Endothelial cell of umbilical vein (primary cell): ENCODE measurements around the gene JUNB.
A peak's percentile ranks its signal among the peaks of the same experiment; 100 is the strongest.

Experiments
- EZH2 ChIP-seq: IDR thresholded peaks from 2 replicates; pipeline ENCODE4 v1.6.1; 2012; ENCODE audit warnings: borderline replicate concordance, low read depth, mild to moderate bottlenecking, moderate library complexity, low read length, inconsistent platforms; ENCODE audit not compliant: severe bottlenecking
- FOS ChIP-seq: IDR thresholded peaks from 2 replicates; pipeline ENCODE4 v1.6.1; 2011; ENCODE audit warnings: mild to moderate bottlenecking, low read length, moderate library complexity, borderline replicate concordance; ENCODE audit not compliant: insufficient read depth
- JUN ChIP-seq: IDR thresholded peaks from 2 replicates; pipeline ENCODE4 v1.6.1; 2011; ENCODE audit warnings: borderline replicate concordance, low read depth; ENCODE audit not compliant: insufficient read length, insufficient read depth
- MYC ChIP-seq: IDR thresholded peaks from one replicate; pipeline ENCODE4 v1.6.1; 2011; ENCODE audit warnings: mild to moderate bottlenecking, low read depth, low read length
- POLR2A ChIP-seq: IDR thresholded peaks from 2 replicates; pipeline ENCODE4 v1.6.1; 2012; ENCODE audit warnings: low read depth, mild to moderate bottlenecking, control low read depth, low read length
- POLR2AphosphoS5 ChIP-seq: IDR thresholded peaks from 2 replicates; pipeline ENCODE4 v1.6.1; 2012; ENCODE audit warnings: low read depth, mild to moderate bottlenecking, control low read depth, low read length, moderate library complexity; ENCODE audit not compliant: insufficient read depth
- TF ChIP-seq, protein P1 (sequence below), 2 donors: IDR thresholded peaks; 1 replicate in 1 of 2; 2 replicates in 1 of 2; pipeline ENCODE4 v1.5.1; 2011; ENCODE audit warnings: low read length in 2 of 2, mild to moderate bottlenecking in 2 of 2, moderate library complexity in 2 of 2, control low read depth in 1 of 2, inconsistent platforms in 1 of 2, low read depth in 1 of 2; ENCODE audit not compliant: insufficient read depth in 1 of 2; ENCODE audit errors: extremely low read depth in 1 of 2
- TF ChIP-seq, protein P2 (sequence below): IDR thresholded peaks from 2 replicates; pipeline ENCODE4 v1.6.1; 2011; ENCODE audit not compliant: insufficient read depth, insufficient read length

DNA sequence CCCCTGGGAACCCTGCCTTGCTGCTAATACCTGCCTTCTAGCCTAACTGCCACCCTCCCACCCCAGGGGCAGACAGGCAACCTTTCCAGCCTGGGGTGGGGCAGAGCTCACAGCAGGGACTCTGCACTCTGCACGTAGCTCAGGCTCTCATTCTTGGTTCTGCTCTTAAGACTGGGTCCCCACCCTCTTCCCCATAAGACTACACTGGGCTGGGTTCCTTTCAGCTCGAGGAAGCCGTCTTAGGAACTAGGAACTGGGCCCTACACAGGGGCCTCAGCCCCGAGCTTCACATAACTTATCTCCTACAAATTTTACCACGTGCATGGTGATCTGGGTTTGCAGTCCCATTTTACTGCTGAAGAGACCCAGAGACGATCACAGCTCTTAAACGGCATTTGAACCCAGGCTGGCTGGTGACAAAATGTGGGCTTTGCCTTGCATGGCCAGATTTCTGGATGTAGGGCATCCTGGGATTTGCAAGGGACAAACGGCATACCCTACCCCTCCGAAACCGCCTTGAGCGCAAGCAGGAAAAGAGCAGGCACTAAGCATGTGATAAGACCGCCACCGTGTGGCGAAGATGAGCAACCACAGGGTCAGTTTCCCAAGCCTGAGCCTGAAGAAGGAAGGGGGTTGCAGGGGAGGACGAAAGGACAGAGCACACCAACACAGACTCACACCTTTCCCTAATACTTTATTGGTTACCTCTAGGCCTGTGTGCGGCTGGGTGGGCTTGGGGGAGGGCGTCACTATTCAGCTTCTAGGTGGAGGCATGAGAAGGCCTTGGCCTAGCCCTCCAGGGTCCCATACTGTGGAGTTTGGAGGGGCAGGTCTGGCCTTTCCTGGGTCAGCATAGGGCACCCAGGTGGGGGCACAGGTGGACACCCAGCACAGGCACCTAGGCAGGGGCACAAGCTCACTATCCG is 5.1 kb downstream of the JUNB start:
- TF ChIP-seq, protein P1, sequence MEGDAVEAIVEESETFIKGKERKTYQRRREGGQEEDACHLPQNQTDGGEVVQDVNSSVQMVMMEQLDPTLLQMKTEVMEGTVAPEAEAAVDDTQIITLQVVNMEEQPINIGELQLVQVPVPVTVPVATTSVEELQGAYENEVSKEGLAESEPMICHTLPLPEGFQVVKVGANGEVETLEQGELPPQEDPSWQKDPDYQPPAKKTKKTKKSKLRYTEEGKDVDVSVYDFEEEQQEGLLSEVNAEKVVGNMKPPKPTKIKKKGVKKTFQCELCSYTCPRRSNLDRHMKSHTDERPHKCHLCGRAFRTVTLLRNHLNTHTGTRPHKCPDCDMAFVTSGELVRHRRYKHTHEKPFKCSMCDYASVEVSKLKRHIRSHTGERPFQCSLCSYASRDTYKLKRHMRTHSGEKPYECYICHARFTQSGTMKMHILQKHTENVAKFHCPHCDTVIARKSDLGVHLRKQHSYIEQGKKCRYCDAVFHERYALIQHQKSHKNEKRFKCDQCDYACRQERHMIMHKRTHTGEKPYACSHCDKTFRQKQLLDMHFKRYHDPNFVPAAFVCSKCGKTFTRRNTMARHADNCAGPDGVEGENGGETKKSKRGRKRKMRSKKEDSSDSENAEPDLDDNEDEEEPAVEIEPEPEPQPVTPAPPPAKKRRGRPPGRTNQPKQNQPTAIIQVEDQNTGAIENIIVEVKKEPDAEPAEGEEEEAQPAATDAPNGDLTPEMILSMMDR (IDR thresholded peaks at IDR 0.05; ENCODE audit: extremely low read depth in 1 of 2, insufficient read depth in 1 of 2, low read depth in 1 of 2, low read length in 2 of 2), result peak; percentile 89 to 90
- TF ChIP-seq MYC, result no peak
- TF ChIP-seq POLR2AphosphoS5, result no peak
- TF ChIP-seq JUN, result no peak
- TF ChIP-seq POLR2A, result no peak
- no peak for TF ChIP-seq EZH2
- no peak for TF ChIP-seq FOS
- TF ChIP-seq, protein P2, sequence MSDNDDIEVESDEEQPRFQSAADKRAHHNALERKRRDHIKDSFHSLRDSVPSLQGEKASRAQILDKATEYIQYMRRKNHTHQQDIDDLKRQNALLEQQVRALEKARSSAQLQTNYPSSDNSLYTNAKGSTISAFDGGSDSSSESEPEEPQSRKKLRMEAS, result no peak
